Glutamatergic neuron (in vitro differentiated cells): ENCODE measurements around the gene ACSF3. TPM values are rescaled to one million over a fixed set of nuclear protein-coding genes. Genes with fewer than 3 reads are reported as not detected.
"Not testable (repeated sequence)": the region's sequence is repeated elsewhere in the genome, so short reads cannot be mapped to it uniquely, and the experiment has no call there.

Source experiments
- DNase-seq: peaks from one replicate; pipeline ENCODE4 v3.0.0; 2022
- H3K27ac Mint-ChIP-seq: one replicate; pipeline ENCODE4 v1.8.0; 2020; ENCODE audit warnings: mild to moderate bottlenecking, mixed read lengths, inconsistent platforms; ENCODE audit not compliant: unreplicated experiment
- H3K27me3 Mint-ChIP-seq: one replicate; pipeline ENCODE4 v1.8.0; 2020; ENCODE audit warnings: mild to moderate bottlenecking, moderate library complexity, mixed read lengths, inconsistent platforms; ENCODE audit not compliant: unreplicated experiment
- H3K36me3 Mint-ChIP-seq: one replicate; pipeline ENCODE4 v1.8.0; 2020; ENCODE audit warnings: mild to moderate bottlenecking, mixed read lengths, inconsistent platforms; ENCODE audit not compliant: unreplicated experiment
- H3K4me1 Mint-ChIP-seq: one replicate; pipeline ENCODE4 v1.8.0; 2020; ENCODE audit warnings: mild to moderate bottlenecking, low read depth, mixed read lengths, inconsistent platforms; ENCODE audit not compliant: unreplicated experiment
- H3K4me3 Mint-ChIP-seq: one replicate; pipeline ENCODE4 v1.8.0; 2020; ENCODE audit warnings: mild to moderate bottlenecking, mixed read lengths, inconsistent platforms; ENCODE audit not compliant: unreplicated experiment
- H3K9me3 Mint-ChIP-seq: one replicate; pipeline ENCODE4 v1.8.0; 2020; ENCODE audit warnings: mild to moderate bottlenecking, moderate library complexity, mixed read lengths, inconsistent platforms; ENCODE audit not compliant: unreplicated experiment
- total RNA-seq: library from RNA; stranded (reverse); fragmentation: NEBNext Ultra II Directional; extraction: Animal tissue kit (Norgen Biotek cat#: 25700); gene quantifications from one replicate; pipeline ENCODE4 v1.2.1, GENCODE V29; 2021; ENCODE audit not compliant: unreplicated experiment
- TF ChIP-seq, protein P1 (sequence below): fragments of 200-600 bp; sonication (generic); IDR thresholded peaks from one replicate; pipeline ENCODE4 v1.5.0; 2021; ENCODE audit not compliant: partially characterized antibody, unreplicated experiment

The ACSF3 gene
- total RNA-seq, 1 donor from 2014 or later: 29.3 TPM

DNA sequence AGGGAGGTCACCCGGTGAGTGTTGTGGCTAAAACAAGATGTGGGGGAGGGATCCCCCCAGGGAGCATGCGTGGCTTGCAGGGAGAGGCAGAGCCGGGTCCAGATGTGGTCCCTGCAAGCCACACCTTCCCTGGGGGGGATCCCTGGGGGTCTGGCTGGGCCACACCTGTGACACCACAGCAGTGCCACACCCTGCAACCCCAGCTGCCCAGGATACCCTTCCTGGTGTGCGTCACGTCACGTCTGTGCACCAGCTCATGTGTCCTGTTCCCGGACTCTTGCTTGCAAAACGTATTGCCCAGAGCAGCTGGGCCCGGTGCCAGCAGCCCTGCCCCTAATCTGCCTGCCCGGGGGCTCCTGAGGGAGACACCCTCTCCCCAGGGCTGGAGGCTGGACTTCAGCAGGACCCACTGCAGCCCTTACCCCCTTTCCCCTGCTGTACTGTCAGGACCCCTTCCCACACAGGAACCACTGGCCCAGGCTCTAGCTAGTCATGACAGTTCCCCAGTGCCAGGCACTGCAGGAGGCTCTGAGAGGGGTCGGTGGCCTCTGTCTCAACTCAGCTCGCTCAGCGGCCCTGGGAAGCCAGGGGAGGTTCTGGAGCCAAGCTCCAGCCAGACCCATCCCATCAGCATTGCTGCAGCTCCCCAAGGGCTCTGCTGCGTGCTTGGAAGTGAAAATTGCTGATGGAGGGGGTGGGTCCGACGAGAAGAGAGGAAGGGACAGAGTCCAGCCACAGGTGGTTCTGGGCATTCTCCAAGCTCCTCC lies 25.8 kb upstream of the ACSF3 start:
- Mint-ChIP-seq H3K4me3 (no peak overlapping the region), H3K4me1 (peaks cover 4% of the 10 kb centered on the region), H3K36me3 (no peaks in the 10 kb centered on the region), H3K9me3 (peaks cover 4% of the 10 kb centered on the region), H3K27ac (no peak overlapping the region), H3K27me3 (peaks cover 9% of the 10 kb centered on the region)
- no peak for DNase-seq
- TF ChIP-seq, protein P1, sequence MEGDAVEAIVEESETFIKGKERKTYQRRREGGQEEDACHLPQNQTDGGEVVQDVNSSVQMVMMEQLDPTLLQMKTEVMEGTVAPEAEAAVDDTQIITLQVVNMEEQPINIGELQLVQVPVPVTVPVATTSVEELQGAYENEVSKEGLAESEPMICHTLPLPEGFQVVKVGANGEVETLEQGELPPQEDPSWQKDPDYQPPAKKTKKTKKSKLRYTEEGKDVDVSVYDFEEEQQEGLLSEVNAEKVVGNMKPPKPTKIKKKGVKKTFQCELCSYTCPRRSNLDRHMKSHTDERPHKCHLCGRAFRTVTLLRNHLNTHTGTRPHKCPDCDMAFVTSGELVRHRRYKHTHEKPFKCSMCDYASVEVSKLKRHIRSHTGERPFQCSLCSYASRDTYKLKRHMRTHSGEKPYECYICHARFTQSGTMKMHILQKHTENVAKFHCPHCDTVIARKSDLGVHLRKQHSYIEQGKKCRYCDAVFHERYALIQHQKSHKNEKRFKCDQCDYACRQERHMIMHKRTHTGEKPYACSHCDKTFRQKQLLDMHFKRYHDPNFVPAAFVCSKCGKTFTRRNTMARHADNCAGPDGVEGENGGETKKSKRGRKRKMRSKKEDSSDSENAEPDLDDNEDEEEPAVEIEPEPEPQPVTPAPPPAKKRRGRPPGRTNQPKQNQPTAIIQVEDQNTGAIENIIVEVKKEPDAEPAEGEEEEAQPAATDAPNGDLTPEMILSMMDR: no peak

- H3K36me3 Mint-ChIP-seq, H3K9me3 Mint-ChIP-seq, H3K27ac Mint-ChIP-seq, DNase-seq, H3K4me1 Mint-ChIP-seq, H3K4me3 Mint-ChIP-seq: not testable (repeated sequence)
- H3K27me3 Mint-ChIP-seq: peaks cover 12% of the 10 kb centered on the region
Observed at GRCh38 chr16:89068814-89069616, 24.6 kb upstream of the ACSF3 start.

DNA sequence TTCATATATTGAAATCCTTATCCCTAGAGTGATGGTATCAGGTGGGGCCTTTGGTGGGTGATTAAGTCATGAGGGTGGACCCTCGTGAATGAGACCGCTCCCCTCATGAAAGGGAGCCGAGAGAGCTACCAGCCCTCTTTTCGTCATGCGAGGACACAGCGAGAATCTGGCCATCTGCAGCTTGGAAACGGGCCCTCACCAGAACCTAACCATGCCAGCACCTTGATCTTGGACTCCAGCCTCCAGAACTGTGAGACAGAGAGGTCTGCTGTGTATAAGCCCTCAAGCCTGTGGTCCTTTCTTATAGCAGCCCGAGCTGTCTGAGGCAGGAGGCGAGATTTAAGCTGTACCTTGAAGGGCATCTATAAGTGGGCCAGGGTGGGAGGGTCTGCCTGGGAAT lies 23.7 kb upstream of the ACSF3 start:
- no peak for DNase-seq
- Mint-ChIP-seq H3K4me1 (peaks cover 4% of the 10 kb centered on the region), H3K27ac (no peak overlapping the region), H3K9me3 (peaks cover 11% of the 10 kb centered on the region), H3K4me3 (no peak overlapping the region), H3K27me3 (peaks cover 12% of the 10 kb centered on the region), H3K36me3 (no peaks in the 10 kb centered on the region)
- TF ChIP-seq, protein P1: no peak

DNA sequence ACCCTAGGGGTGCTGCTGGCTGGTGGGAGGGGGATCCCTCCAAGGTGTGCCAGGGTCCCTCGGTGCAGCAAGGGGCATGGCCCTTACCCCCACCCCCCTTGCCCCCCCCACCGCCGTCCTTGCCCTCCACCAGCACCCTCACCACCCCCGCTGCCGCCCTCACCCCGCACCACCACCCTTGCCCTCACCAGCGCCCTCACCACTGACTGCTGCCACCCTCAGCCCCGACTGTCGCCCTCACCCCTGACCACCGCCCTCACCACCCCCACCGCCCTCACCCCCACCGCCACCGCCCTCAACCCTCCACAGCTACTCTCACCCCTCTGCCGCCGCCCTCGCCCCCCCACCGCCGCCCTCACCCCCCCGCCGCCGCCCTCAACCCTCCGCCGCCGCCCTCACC lies 23.1 kb upstream of the ACSF3 start:
- H3K27ac Mint-ChIP-seq: no peak overlapping the region
- no peak overlapping the region for H3K4me3 Mint-ChIP-seq
- peaks cover 14% of the 10 kb centered on the region for H3K27me3 Mint-ChIP-seq
- H3K36me3 Mint-ChIP-seq: no peaks in the 10 kb centered on the region
- DNase-seq: no peak
- TF ChIP-seq, protein P1: no peak
- H3K4me1 Mint-ChIP-seq: peaks cover 4% of the 10 kb centered on the region
- H3K9me3 Mint-ChIP-seq: peaks cover 11% of the 10 kb centered on the region

DNA sequence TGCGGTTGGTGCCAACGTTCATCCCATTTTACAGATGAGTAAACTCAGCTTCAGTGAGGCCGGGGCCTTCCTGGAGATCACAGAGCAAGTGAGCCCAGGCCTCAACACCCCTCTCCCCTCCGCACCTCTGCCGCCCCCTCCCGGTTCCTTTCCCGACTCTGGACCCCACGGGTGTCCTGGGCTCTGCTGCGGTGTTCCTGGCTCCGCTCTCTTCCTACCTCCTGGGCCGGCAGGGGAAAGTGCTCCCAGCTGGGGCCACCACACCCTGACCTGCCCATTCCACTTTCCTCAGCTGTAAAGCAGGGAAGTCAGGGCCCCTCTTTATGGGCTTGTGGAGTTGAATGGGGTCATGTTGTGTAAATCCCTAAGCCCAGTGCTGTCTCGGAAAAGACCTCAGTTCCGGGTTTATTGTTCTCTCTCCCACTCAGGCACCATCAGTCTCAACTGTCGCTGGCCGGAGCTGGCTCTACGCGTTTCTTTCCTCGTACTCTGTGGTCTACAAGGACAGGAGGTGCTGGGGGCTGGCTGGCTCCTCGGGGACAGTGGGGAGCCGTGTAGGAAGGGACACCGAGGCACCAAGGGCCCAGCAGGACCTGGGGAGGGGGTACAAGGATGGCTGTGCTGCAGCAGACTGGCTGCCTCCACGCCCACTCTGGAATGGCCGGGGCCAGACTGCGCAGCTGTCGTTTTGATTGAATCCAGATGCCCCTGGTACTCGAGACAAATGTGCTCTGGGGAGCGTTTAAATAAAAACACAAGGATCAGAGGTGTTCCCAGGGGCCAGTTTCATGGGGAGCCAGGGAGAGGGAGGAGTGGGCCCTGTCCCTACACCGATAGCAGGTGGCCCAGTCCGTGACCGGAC lies 21.7 kb upstream of the ACSF3 start:
- Mint-ChIP-seq H3K27ac (no peak overlapping the region), H3K4me1 (peaks cover 2% of the 10 kb centered on the region), H3K36me3 (no peaks in the 10 kb centered on the region)

More for the DNA sequence above, 21.7 kb upstream of the ACSF3 start:
- peak; percentile 53 for DNase-seq
- Mint-ChIP-seq H3K9me3 (peaks cover 8% of the 10 kb centered on the region), H3K4me3 (no peak overlapping the region), H3K27me3 (peaks cover 21% of the 10 kb centered on the region)
- TF ChIP-seq, protein P1: no peak
